Measurements from ENCODE around the gene FRMD1. TPM values are rescaled to one million over a fixed set of nuclear protein-coding genes. Genes with fewer than 3 reads are reported as not detected.

The FRMD1 gene
- total RNA-seq, 2 donors from 2014 or later = 0.18 to 0.79 TPM

- no peak for ATAC-seq
- intact Hi-C loops (cut with DNase I) = no loop called here
- DNase-seq = no peak
Observed at GRCh38 chr6:168062346-168063289, 16.4 kb downstream of the FRMD1 start.

DNA sequence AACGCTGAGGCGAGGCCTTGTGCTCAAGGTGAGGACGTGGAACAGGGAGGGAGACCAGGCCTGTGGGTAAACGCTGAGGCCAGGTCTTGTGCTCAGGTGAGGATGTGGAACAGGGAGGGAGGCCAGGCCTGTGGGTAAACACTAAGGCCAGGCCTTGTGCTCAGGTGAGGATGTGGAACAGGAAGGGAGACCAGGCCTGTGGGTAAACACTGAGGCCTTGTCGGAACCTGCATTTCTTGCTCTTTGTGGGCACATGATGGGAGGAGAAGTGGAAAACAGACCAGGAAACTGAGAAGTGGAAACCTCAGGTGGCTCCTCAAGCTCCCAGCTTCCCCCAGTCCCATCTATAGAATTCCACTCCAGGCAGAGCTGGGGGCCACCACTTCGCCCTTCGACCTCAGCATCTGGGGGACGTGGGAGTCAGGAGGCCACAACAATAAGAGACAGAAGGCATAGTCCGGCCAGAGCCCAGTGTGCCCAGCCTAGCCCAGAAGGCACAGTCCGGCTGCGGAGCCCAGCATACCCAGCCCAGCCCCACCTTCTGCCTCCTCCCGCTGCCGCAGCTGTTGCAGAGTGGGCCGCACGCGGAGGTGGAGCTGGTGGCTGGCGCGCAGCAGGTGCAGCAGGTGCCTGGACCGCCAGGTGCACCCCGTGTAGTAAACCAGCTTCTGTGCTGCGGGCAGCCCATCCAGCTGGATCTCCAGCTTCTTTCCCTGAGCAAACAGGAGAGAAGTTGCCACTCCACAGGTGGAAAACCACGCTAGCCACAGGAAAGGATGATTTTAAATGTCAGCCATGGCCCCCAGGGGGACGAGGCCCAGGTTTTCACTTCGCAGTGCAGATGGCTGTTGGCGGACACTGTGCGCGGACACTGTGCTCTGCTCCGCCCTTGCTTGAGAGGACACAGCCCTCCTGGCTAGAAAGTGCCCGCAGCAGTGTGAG is 17.5 kb downstream of the FRMD1 start:
- no peak for DNase-seq
- ATAC-seq = no peak
- intact Hi-C loops (cut with DNase I) = loop anchor here in 1 of 2 donors (2.0 kb wide), 1 partner anchor 71 kb away; no protein-coding TSS in a partner anchor

GRCh38 chr6:168060521-168060931 is 18.5 kb downstream of the FRMD1 start:
- intact Hi-C loops (cut with DNase I) = loop anchor here in 1 of 2 donors (2.0 kb wide), 1 partner anchor 72 kb away; no protein-coding TSS in a partner anchor
- peak; percentile 70 to 72 for ATAC-seq
- DNase-seq = peak; percentile 67

DNA sequence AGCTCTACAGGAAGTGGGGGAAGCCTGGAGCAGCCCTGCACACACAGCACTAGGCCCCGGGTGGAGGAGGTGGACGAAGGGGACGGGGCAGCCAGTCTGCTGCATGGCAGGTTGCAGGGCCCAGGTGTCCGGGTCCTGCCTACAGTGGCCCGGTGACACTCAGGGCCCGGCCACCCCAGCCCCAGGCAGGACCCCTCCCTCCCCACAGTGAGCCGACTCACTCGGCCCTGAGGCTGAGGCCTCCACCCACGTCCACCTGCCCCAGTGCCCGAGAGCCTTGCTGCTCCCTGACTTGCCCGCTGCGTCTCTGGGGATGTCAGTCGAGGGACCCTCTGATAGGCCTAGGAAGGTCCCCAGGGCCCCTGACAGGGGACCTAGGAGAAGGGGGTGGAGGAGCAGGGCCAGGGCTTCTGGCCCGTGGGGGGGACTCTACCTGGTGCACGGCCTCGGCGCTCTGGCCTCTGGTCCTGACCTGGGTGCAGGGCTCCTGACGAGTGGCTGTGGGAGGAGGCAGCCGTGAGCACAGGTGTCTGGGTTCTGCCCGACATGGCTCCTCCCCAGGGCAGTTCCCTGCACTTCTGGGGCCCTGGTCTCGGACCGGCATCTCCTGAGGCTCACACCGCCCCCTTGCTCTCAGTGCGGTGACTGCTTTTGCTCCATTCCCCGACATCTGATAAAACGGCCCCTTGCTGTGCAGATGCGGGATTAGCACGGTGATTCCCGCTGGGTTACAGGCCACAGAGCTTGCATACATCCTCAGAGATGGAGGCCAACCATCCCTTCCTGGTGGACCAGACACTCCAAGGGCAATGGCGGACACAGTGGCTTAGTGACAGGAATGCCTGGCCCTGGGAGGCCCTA is 20.1 kb downstream of the FRMD1 start:
- intact Hi-C loops (cut with DNase I) = no loop called here
- ATAC-seq (no peak), DNase-seq (no peak)

DNA sequence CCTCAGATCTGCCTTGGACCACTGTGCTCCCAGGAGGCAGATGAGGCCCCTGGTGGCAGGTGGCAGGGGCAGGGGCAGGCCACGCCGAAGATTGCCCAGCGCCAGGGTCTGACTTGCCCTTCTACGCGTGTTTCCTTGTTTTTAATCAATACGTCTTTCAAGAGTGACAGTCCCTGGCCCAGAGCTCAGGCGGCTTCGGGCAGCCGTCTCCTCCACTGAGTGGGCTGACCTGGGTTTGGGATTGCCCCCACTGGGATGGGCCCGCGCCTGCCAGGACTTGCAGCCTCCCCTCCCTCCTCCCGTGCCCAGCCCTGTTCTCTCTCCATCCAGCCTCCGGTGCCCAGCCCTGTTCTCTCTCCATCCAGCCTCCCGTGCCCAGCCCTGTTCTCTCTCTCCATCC is 21.2 kb downstream of the FRMD1 start:
- intact Hi-C loops (cut with DNase I) = no loop called here
- DNase-seq (no peak), ATAC-seq (no peak)

GRCh38 chr6:168056892-168057527 is 22.0 kb downstream of the FRMD1 start:
- DNase-seq (no peak), ATAC-seq (no peak)
- intact Hi-C loops (cut with DNase I) = no loop called here

- intact Hi-C loops (cut with DNase I) = no loop called here
- DNase-seq = no peak
- ATAC-seq = no peak
Observed at GRCh38 chr6:168055696-168056489, 23.1 kb downstream of the FRMD1 start.

DNA sequence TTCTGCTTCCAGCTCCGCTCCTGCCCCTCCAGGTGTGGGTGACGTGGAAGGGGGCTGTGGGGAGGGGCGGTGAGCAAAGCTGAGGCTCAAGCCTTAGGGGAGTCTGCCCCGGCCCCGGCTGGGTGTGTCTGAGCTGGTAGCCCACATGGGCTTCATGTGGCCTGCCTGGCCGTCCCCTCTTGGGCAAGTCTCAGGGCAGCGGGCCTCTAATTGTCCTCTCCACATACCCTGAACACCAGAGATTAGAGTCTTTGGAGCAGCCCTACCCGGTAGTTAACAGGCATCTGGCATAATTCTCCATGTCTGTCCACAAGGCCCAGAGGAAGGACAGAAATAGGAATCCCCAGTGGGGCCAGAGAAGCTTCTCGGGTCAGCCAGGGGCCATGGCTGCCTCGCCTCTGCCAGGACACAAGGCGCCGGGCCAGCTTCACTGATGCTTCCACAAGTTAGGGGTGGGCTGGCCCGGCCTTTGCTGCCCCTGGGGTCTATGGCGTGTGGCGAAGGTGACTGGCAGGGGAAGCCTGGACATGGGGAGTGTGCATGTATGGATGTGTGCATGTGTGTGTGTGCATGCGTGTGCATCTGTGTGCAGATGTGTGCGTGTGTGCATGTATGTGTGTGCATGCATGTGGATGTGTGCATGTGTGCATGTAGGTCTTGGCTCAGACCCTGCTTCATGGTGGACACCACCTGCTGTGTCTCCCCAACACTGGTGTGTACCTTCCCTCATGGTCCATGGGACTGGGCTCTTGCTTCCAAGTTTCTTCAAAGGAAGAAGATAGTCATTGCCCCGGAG is 24.0 kb downstream of the FRMD1 start:
- ATAC-seq = peak; percentile 70 to 92
- DNase-seq = no peak
- intact Hi-C loops (cut with DNase I) = no loop called here

- DNase-seq (no peak), ATAC-seq (no peak)
- intact Hi-C loops (cut with DNase I) = no loop called here
Observed at GRCh38 chr6:168053957-168054471, 25.0 kb downstream of the FRMD1 start.

DNA sequence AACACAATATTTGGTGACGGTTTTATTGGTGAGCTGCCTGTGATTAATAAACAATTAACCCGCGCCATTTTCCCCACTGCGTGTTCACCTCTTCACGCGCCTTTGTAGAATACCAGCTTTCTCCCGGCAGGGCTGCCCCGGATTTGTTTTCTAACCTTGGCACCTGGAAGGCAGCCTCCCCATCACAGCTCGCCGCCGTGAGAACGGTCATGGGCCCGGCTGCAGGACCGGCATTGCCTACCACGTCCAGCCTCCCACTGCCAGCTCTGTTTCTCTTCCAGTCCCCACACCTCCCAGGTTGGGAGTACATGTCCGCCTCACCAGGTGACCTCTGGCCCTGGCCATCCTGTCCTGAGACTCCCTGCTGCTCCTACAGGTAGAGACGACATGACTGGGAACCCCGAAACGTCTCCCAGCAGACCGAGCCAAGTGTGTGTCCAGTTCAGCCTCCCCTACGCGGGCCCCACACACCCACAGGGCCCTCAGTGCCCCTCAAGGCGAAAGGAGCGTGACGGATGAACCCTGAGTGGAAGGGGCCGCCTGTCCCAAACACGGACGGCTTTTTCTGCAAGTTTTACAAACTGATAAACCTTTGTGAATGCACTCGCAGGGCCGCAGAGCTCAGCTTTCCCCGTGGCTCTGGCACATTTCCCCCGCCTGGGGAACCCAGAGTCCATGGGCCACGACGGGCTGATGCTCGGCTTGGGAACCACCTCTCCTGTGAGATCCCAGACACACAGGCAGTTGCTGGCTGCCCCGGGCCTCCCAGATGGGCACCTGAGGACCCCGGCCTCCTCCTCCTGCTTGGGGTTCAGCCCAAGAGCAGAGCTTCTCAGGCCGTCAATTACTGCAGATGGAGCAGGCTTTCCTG is 25.7 kb downstream of the FRMD1 start:
- DNase-seq = no peak
- intact Hi-C loops (cut with DNase I) = no loop called here
- ATAC-seq = no peak

- DNase-seq = no peak
- ATAC-seq = no peak
- intact Hi-C loops (cut with DNase I) = no loop called here
Observed at GRCh38 chr6:168052291-168052891, 26.6 kb downstream of the FRMD1 start.

- DNase-seq (no peak), ATAC-seq (no peak)
- intact Hi-C loops (cut with DNase I) = no loop called here
Observed at GRCh38 chr6:168051648-168052047, 27.4 kb downstream of the FRMD1 start.

DNA sequence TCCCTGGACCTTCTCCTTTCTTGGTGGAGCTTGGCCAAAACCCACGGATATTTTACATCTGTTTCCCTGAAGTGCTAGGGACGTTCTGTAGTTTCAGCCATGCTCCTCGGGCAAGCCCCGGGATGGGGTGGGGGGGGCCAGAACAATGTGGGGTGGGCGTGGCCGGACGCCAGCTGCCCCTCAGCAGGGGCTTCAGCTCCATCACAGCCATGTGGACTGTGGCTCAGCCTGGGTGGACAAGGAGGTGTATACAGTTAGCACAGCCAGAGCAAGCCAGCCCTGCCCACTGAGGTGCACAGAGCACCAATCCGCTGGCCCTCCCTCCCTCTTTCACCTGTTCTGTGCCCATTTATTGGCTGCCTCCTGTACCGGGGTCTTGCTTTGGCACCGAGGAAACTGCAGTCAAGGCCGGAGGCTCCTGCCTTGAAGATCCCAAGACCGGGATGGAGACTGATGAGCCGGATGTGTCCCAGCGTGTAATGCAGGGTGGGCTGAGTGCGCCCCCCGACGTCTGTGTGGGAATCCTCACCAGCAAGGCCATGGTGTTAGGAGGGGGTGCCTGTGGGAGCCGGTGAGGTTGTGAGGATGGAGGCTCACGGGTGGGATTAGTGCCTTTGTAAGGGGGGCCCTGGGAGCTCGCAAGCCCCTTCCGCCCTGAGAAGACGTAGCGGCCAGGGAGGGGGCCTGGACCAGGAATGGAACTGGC is 28.0 kb downstream of the FRMD1 start:
- ATAC-seq (no peak), DNase-seq (no peak)
- intact Hi-C loops (cut with DNase I) = no loop called here

- DNase-seq = no peak
- intact Hi-C loops (cut with DNase I) = no loop called here
Observed at GRCh38 chr6:168050225-168050880, 28.7 kb downstream of the FRMD1 start.

More at GRCh38 chr6:168050225-168050880, 28.7 kb downstream of the FRMD1 start:
- no peak for ATAC-seq

Data from left cardiac atrium (tissue), 4 donors.